ENCODE measurements around the gene C1QTNF9. TPM values are rescaled to one million over a fixed set of nuclear protein-coding genes. Genes with fewer than 3 reads are reported as not detected.

Gene C1QTNF9
- total and polyA plus RNA-seq, 9 of the 15 experiments (the other 6 are each of a cell fraction or from before 2014, with no cell fraction given) = not detected

DNA sequence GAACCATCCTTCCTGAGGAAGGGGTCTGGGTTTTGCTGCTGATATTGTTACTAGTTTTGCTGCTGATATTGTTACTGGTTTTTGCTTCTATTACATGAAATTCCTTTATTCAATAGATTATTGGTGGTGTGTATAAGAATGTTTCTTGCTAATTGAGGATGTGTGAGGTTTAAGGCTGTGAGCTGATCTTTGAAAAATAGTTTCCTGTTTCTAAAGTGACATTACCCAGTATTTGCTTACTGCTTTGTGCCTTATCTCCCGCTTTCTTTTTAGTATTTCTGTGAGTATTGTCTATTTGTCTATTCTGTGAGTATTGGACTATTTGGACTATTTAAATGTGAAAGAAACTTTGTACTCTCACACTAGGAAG, 38.2 kb upstream of the C1QTNF9 start:
- Histone ChIP-seq H3K9me1 (ENCODE audit: control insufficient read depth, insufficient read depth, low read length) (no peaks in the 10 kb centered on the region), H3K27me3 (ENCODE audit: control insufficient read depth in 2 of 2, insufficient read depth in 2 of 2, low read length in 2 of 2) (peaks cover 2 to 7% of the 10 kb centered on the region in 2 experiments; a peak in 4 of 5 replicates), H3K4me1 (replicated peaks in 1 of 2; ENCODE audit: control insufficient read depth in 2 of 2, insufficient read depth in 2 of 2, low read length in 2 of 2) (no peaks in the 10 kb centered on the region), H3K36me3 (ENCODE audit: control insufficient read depth, insufficient read depth, low read length) (no peaks in the 10 kb centered on the region), H3K4me3 (no peak overlapping the region), H3K79me2 (ENCODE audit: control insufficient read depth, insufficient read depth, low read length) (no peaks in the 10 kb centered on the region), H2AFZ (ENCODE audit: low read depth, low read length) (no peak overlapping the region), H3K27ac (ENCODE audit: extremely low read depth, low read depth, low read length) (no peak overlapping the region), H3K4me2 (ENCODE audit: insufficient read depth, low read length) (no peak overlapping the region), H3K9me3 (replicated peaks; ENCODE audit: control insufficient read depth, insufficient read depth, low read depth, low read length) (no peaks in the 10 kb centered on the region), H4K20me1 (replicated peaks; ENCODE audit: control insufficient read depth, insufficient read depth, low read length) (no peaks in the 10 kb centered on the region), H3K9ac (ENCODE audit: insufficient read depth in 1 of 2, low read depth in 2 of 2, low read length in 2 of 2) (no peak overlapping the region)
- no peak for ATAC-seq
- intact Hi-C loops (cut with micrococcal nuclease) (no loop called here), in situ Hi-C loops (cut with MboI) (no loop called here)
- 0% methylated on average over 1 of the region's 1 CpG for WGBS (ENCODE audit: insufficient coverage, low coverage, missing lambda C conversion rate)
- CTCF ChIA-PET (ENCODE audit: low intra/inter-chr PET ratio) = no interaction called here
- POLR2A ChIA-PET = no interaction called here
- no TSS peak for BruUV-seq (replicated peaks)
- no peak for FAIRE-seq
- no peak for DNase-seq (ENCODE audit: extremely low read depth in 1 of 4, low spot score in 3 of 4)
- TF ChIP-seq HDGF (IDR thresholded peaks at IDR 0.05) (no peak), ARID1B (IDR thresholded peaks at IDR 0.05) (no peak), ZNF263 (CRISPR knock-in tag; IDR thresholded peaks at IDR 0.05; ENCODE audit: borderline replicate concordance) (no peak), SNRNP70 (optimal IDR thresholded peaks at IDR 0.05; ENCODE audit: low read depth, low read length) (no peak), PHB2 (IDR thresholded peaks at IDR 0.05; ENCODE audit: low read depth) (no peak), ZNF785 (CRISPR knock-in tag; IDR thresholded peaks at IDR 0.05) (no peak), SMARCE1 (IDR thresholded peaks at IDR 0.05) (no peak), ESRRA (IDR thresholded peaks at IDR 0.05; ENCODE audit: borderline replicate concordance, low read depth) (no peak), IFI16 (CRISPR knock-in tag; IDR thresholded peaks at IDR 0.05) (no peak), ZNF707 (CRISPR knock-in tag; conservative IDR thresholded peaks at IDR 0.05) (no peak)
- TF ChIP-seq, protein P1, sequence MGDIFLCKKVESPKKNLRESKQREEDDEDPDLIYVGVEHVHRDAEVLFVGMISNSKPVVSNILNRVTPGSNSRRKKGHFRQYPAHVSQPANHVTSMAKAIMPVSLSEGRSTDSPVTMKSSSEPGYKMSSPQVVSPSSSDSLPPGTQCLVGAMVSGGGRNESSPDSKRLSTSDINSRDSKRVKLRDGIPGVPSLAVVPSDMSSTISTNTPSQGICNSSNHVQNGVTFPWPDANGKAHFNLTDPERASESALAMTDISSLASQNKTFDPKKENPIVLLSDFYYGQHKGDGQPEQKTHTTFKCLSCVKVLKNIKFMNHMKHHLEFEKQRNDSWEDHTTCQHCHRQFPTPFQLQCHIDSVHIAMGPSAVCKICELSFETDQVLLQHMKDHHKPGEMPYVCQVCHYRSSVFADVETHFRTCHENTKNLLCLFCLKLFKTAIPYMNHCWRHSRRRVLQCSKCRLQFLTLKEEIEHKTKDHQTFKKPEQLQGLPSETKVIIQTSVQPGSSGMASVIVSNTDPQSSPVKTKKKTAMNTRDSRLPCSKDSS (IDR thresholded peaks at IDR 0.05; ENCODE audit: low read depth, partially characterized antibody) = no peak
- TF ChIP-seq, protein P2, sequence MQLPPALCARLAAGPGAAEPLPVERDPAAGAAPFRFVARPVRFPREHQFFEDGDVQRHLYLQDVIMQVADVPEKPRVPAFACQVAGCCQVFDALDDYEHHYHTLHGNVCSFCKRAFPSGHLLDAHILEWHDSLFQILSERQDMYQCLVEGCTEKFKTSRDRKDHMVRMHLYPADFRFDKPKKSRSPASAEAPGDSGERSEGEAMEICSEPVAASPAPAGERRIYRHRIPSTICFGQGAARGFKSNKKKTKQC (CRISPR knock-in tag; IDR thresholded peaks at IDR 0.05) = no peak
- TF ChIP-seq, protein P3, sequence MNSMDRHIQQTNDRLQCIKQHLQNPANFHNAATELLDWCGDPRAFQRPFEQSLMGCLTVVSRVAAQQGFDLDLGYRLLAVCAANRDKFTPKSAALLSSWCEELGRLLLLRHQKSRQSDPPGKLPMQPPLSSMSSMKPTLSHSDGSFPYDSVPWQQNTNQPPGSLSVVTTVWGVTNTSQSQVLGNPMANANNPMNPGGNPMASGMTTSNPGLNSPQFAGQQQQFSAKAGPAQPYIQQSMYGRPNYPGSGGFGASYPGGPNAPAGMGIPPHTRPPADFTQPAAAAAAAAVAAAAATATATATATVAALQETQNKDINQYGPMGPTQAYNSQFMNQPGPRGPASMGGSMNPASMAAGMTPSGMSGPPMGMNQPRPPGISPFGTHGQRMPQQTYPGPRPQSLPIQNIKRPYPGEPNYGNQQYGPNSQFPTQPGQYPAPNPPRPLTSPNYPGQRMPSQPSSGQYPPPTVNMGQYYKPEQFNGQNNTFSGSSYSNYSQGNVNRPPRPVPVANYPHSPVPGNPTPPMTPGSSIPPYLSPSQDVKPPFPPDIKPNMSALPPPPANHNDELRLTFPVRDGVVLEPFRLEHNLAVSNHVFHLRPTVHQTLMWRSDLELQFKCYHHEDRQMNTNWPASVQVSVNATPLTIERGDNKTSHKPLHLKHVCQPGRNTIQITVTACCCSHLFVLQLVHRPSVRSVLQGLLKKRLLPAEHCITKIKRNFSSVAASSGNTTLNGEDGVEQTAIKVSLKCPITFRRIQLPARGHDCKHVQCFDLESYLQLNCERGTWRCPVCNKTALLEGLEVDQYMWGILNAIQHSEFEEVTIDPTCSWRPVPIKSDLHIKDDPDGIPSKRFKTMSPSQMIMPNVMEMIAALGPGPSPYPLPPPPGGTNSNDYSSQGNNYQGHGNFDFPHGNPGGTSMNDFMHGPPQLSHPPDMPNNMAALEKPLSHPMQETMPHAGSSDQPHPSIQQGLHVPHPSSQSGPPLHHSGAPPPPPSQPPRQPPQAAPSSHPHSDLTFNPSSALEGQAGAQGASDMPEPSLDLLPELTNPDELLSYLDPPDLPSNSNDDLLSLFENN (IDR thresholded peaks at IDR 0.05; ENCODE audit: low read depth in 2 of 2, low read length in 2 of 2) = no peak
- TF ChIP-seq, protein P4, sequence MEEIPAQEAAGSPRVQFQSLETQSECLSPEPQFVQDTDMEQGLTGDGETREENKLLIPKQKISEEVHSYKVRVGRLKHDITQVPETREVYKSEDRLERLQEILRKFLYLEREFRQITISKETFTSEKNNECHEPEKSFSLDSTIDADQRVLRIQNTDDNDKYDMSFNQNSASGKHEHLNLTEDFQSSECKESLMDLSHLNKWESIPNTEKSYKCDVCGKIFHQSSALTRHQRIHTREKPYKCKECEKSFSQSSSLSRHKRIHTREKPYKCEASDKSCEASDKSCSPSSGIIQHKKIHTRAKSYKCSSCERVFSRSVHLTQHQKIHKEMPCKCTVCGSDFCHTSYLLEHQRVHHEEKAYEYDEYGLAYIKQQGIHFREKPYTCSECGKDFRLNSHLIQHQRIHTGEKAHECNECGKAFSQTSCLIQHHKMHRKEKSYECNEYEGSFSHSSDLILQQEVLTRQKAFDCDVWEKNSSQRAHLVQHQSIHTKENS (CRISPR knock-in tag; IDR thresholded peaks at IDR 0.05) = no peak
